NCI-H446 (cell line): ENCODE results near the gene C17orf100.

ENCODE experiments used
- DNase-seq, 2 experiments: peaks; one replicate each; lab custom pipeline; 2025; lab: John Stamatoyannopoulos, UW

Gene C17orf100

GRCh38 chr17:6651354-6651918 is at the start of gene C17orf100, which contains the start of gene MED31:
TSS of gene C17orf100 (plus strand) at chr17:6651762. CDS start at chr17:6651914, 152 bp downstream.
TSS of gene MED31 (minus strand) at chr17:6651605. CDS start at chr17:6651528, 77 bp downstream.
- DNase-seq: peak; percentile 87 to 94

DNA sequence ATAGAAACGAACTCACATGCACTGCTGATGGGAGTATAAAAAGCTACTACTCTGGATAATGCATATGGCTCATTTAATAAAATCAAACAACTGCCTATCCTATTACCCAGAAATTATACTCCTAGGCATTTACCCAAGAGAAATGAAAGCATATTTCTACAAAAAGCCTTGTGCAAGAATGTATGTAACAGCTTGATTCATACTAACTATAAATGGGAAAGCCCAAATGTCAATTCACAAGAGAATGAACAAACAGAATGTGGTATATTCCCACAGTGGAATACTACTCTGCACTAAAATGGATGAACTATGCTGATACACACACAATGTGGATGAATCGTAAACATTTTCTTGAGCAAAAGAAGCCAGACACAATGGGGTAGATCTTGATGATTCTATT is 49.4 kb upstream of the C17orf100 start:
- no peak for DNase-seq

DNA sequence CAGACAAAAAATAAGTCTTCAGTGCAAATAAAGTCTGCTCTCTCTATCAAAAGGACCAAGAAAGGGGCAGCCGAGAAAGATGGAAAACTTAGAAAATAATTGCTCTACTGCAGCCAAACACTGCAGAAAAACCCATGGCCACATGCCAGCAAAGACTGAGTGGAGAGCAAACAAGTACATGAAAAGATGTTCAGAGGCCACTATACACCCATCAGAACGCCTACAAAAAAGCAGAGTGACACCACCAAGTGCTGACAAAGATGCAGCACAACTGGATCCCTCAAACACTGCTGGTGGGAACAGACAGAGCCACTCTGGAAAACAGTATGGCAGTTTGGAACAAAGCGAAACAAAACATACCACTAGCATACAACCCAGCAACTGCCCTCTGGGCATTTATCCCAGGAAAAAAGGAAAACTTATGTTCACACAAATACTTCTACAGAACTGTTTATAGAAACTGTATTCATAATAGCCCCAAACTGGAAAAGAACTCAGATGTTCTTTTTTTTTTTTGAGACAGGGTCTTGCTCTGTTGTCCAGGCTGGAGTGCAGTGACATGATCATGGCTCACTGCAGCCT is 47.7 kb upstream of the C17orf100 start:
- peak; percentile 2 to 30 for DNase-seq

DNA sequence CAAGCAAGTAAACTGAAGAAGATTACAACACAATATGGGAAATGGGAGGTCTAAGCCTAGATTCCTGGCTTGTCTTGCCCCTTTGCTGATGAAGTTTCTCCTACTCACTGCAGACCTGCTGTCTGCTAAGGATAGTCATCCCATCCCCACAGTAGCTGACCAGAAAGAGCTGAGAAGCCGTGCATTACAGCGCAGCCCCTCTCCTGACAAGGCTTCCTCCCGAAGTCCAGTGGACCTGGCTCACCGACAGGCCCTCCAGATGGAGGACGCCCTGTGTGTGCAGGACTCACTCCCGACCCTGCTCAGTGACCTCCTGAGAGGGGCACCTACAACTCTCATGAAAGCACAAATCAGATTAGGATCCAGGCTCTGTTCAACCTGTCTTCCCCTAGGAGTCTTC is 46.4 kb upstream of the C17orf100 start:
- no peak for DNase-seq

- no peak for DNase-seq
Measured at GRCh38 chr17:6608321-6608720, 43.2 kb upstream of the C17orf100 start.

GRCh38 chr17:6610011-6610410 is 41.6 kb upstream of the C17orf100 start:
- DNase-seq: no peak

GRCh38 chr17:6611231-6611630 is 40.3 kb upstream of the C17orf100 start:
- no peak for DNase-seq

- DNase-seq: no peak
Measured at GRCh38 chr17:6623941-6624340, 27.6 kb upstream of the C17orf100 start.

GRCh38 chr17:6626616-6627015 is 24.9 kb upstream of the C17orf100 start:
- no peak for DNase-seq

GRCh38 chr17:6627019-6627418 is 24.5 kb upstream of the C17orf100 start:
- no peak for DNase-seq

DNA sequence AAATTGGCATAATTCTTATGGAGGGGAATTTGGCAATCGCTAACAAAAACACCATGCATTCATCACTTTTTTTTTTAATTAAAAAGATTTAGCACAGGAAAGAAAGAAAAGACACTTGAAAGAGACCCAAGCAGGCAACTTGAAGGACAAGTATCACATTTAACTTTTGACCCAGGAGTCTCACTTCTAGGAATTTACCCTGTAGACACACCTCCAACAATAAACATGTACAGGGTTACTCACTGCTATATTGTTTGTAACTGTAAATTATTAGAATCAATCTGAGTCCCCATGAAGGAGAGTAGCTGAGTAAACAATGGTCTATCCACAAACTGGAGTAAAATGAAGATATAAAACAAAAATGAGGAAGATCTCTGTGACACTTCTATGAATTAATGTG is 21.2 kb upstream of the C17orf100 start:
- no peak for DNase-seq

DNA sequence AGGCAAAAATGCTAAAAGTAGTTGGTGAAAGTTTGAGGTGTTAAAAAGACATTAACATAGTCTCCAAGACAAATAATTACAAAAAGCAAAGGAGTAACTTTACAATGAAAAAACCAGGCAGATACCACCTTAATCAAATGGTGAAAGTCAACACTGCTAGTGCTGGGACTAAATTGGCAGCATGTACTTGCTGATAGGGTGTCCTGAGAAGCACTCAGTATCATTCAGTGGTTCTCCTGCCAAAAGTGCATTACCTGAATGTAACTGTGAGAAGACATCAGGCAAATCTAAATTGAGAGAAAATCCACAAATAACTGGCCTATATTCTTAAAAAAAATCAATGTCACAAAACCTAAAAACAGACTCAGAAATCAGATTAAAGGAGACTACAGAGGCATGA is 19.0 kb upstream of the C17orf100 start:
- no peak for DNase-seq

GRCh38 chr17:6633263-6633662 is 18.3 kb upstream of the C17orf100 start:
- DNase-seq: no peak

GRCh38 chr17:6636105-6636504 is 15.5 kb upstream of the C17orf100 start:
- no peak for DNase-seq

DNA sequence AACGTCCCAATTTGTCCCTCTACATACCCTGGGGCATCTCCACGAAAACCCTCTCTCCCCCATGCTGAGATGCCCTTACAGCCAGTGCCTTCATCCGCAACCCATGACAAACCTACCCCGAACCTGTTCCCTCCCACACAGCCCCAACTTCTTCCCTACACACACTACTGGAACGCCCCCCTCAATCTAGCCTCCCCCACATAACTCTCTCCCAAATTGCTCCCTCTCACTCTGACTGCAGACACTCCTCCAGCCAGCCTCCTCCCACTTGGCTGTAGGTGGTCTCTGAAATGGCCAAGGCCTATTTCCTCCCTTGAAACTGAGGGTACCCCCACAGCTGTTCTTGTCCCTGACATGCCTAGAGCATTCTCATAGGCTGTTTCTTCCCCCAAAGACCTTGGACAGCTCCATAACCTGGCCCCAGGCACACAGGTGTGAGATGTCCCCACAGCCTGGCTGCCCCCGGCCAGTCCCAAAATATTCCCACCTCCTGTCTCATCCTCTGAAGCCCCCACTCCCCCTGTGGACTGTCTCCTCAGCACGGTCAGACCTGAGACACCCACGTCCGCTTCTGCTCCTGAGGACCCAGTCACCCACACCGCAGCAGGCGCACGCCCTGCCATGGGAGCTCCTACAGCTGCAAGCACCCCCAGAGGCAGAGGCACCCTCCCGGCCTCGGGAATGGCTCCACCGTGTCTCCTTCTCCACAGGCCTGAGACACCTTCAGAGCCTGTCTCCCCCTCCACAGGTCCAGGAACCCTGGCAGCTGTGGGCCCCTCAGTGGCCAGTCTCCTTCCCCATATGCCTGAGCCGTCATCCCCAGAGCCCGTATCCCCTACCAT is 14.7 kb upstream of the C17orf100 start:
- no peak for DNase-seq

DNA sequence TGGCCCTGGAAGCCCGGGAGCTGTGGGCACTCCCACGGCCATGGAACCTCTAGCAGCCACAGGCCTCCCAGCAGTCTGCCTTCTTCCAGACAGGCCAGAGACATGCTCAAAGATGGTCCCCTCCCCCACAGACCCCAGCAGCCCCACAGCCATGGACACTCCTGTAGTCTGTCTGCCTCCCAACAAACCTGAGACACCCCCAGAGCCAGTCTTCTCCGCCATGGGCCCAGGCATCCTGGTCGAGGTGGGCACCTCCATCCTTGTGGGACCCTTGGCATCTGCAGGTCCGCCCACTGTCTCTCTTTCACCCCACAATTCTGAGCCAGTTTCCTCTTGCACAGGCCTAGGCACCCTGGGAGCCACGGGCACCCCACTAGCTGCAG is 14.1 kb upstream of the C17orf100 start:
- no peak for DNase-seq

GRCh38 chr17:6638046-6638908 is 13.3 kb upstream of the C17orf100 start:
- no peak for DNase-seq

DNA sequence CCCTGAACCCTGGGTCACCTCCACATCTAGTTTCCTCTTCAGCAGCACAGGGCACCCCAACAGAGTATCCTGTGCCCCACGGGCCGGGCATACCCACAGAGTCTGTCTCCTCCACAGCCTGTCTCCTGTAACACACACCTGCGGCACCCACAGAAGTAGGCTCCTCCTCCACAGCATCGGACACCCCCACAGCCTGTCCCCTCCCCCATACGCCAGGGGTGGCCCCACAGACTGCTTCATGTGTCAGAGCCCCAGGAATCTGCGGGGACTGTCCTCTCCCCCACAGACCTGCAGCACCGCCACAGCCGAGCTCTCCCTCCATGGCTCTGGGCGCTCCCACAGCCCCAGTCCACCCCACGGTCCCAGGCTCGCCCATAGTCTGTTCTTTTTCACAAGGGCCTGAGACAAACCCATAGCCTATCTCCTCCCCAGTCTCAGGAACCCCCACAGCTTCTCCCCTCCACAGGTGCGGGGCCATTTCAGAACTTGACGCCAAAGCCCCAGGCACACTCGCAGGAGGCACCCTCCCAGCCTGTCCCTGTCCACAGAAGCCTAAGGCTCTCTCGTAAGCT is 12.5 kb upstream of the C17orf100 start:
- no peak for DNase-seq

GRCh38 chr17:6639586-6640535 is 11.7 kb upstream of the C17orf100 start:
- no peak for DNase-seq

- DNase-seq: peak; percentile 56 to 82
Measured at GRCh38 chr17:6640536-6641246, 10.9 kb upstream of the C17orf100 start, which contains the start of the genes KIAA0753 and TXNDC17. TSS of gene KIAA0753 (minus strand) at chr17:6640711. CDS start at chr17:6635103, 5,608 bp downstream. TSS of gene TXNDC17 (plus strand) at chr17:6641060. CDS start at chr17:6641083, 23 bp downstream.
